ENCODE results near the gene APBA2.

APBA2 gene

DNA sequence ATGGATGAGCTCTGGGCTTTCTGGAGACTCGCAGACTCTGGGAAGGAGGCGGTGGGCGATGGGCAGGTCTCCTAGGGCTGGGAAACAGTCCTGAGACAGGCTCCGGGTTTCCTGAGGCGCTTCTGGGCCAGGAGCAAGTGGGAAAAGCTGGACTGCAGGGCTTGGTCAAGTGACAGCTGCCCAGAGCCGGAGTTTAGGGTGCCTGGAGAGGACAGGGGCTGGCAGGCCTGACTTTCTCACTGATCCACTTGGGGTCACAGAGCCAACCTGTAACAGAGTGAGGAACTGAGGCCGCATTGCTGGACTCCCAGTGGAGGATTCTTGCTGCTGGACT, 107.9 kb downstream of the APBA2 start:
- Mint-ChIP-seq H3K4me1 (peaks cover 11% of the 10 kb centered on the region), H3K36me3 (peaks cover 4% of the 10 kb centered on the region), H3K27ac (no peak overlapping the region), H3K4me3 (no peak overlapping the region), H3K27me3 (no peaks in the 10 kb centered on the region), H3K9me3 (no peaks in the 10 kb centered on the region)
- no peak for DNase-seq
- CTCF ChIA-PET = no interaction called here

DNA sequence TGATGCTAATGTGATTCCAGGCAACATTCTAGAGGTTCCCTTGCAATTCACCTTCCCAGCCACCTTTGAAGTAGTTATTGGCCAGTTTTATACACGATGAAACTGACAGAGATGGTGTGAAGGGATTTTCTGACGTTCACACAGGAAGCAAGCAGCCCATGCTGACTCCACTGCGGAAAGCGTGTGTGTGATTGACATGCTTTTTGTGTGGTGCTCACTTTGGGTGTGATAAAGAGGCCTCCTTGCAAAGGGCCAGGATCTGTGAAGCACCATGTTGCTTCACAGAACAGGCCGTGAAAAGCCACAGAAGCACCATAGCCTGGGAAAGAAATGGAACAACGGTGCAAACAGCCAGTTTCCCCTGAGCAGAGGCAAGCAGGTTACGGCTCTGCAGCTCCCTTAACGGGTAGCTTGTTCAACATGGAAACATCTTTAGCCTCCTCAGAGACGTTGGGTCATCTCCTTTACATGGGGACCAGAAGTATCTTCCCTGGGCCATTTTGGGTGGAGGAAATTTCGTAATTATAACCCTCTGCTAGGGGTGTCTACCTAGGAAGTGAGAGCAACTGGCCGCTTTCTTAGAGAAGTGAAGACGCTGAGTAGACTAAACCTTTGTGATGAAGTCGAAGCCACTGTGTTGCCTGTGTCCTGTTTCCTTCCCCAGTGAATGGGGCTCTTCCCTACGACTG, 108.5 kb downstream of the APBA2 start:
- DNase-seq = no peak
- H3K36me3 Mint-ChIP-seq = peaks cover 4% of the 10 kb centered on the region
- H3K4me1 Mint-ChIP-seq = peaks cover 11% of the 10 kb centered on the region
- H3K27me3 Mint-ChIP-seq = no peaks in the 10 kb centered on the region
- no peaks in the 10 kb centered on the region for H3K9me3 Mint-ChIP-seq
- no peak overlapping the region for H3K4me3 Mint-ChIP-seq
- CTCF ChIA-PET = no interaction called here
- no peak overlapping the region for H3K27ac Mint-ChIP-seq

DNA sequence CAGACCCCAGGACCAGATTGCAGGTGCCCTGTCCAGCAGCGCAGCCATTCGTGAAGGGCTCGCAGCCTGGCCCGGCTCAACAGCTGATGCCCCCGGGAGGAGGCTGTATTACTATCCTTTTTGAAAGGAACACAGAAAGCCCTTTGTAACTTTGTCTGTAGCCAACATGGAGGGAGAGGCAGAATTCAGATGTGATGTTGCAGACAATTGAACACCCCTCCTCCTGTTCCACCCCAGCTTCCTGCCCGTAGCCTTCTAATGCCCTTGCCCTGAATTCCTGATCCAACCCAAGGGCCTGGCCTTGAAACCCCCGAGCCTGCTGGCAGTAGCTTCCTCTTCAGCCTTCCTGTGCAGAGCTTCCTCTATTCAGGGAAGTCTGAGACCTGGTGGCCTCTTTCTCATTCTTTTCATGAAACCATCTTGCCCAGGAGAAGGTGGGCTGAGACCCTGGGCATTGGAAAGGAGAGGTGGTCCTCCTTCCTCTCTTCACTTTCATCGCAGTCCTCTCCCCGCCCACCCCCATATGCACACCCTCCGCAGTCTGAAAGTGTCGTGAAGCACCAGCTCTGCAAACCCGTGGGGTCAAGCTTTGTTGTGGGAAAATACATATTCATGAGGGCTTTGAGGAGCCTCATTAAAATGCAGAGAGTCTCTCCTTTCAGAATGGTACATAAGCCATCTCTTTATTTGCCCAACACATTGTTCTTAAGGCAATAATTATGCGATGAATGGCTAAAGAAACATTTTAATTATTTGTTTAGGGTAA, 109.2 kb downstream of the APBA2 start:
- CTCF ChIA-PET = no interaction called here
- H3K4me3 Mint-ChIP-seq = no peak overlapping the region
- H3K27me3 Mint-ChIP-seq = no peaks in the 10 kb centered on the region
- H3K36me3 Mint-ChIP-seq = peaks cover 4% of the 10 kb centered on the region
- peaks cover 11% of the 10 kb centered on the region for H3K4me1 Mint-ChIP-seq
- no peak for DNase-seq
- H3K27ac Mint-ChIP-seq = no peak overlapping the region
- H3K9me3 Mint-ChIP-seq = no peaks in the 10 kb centered on the region

DNA sequence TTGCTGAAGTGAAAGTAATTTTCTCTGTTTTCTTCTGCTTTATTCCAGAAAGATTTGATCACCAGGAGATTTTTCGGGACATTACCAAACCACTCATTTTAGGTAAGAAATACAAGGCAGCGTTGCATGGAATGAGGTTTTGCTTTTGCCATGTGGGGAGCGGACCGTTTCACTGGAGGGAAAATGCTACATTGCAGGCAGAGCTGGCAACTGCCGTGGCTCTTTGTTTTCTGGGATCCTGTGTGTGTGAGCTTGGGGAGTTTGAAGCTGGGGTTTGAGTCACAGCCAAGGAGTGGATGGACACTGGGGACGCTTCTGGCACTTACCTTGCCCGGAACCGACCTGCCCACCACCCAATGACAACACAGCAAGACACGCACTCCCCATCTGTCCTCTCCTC, 109.9 kb downstream of the APBA2 start:
- Mint-ChIP-seq H3K4me3 (no peak overlapping the region), H3K27me3 (no peaks in the 10 kb centered on the region), H3K27ac (no peak overlapping the region), H3K9me3 (no peaks in the 10 kb centered on the region), H3K4me1 (peaks cover 11% of the 10 kb centered on the region), H3K36me3 (peaks cover 4% of the 10 kb centered on the region)
- CTCF ChIA-PET = no interaction called here
- no peak for DNase-seq

DNA sequence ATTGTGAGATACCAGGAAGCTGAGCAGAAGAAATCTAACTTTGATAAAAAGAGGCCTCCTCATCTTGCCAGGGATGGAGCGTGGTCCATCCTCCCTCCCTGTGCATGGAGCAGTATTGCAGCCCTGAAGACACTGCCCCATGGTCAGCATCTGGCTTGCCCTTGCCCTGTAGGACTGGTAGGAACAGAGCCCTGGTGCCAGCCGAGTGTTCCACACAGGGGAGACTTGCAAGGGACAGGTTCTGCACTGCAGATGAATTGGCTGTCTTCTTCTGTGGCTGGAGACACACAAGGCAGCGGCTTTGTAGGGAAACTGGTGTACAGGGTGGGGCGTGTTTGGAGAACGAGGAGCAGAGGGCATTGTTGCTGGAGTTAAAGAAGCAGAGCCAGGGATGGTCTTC, 110.5 kb downstream of the APBA2 start:
- Mint-ChIP-seq H3K9me3 (no peaks in the 10 kb centered on the region), H3K27ac (no peak overlapping the region), H3K4me1 (peaks cover 11% of the 10 kb centered on the region), H3K27me3 (no peaks in the 10 kb centered on the region), H3K4me3 (no peak overlapping the region), H3K36me3 (peaks cover 4% of the 10 kb centered on the region)
- CTCF ChIA-PET = no interaction called here
- no peak for DNase-seq

DNA sequence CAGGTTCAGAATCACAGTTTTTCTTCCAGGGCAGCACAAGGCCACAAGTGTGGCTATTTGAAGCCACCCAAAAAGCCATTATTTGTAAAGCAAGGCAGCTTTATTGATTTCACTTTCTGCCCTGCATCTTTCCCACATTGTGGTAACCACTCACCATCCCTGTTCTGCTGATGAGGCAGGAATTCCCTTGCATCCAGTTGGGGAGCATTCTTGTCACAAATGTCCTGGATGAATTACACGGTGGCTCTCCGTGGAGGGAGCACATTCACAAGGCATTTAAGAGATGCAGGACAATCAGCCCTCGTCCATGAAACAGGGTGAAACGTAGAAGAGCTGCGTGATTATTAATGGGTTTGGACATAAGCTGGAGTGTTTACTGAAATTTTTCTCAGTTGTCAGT, 111.2 kb downstream of the APBA2 start:
- Mint-ChIP-seq H3K4me1 (peaks cover 11% of the 10 kb centered on the region), H3K27me3 (no peaks in the 10 kb centered on the region), H3K9me3 (no peaks in the 10 kb centered on the region), H3K4me3 (no peak overlapping the region), H3K36me3 (peaks cover 4% of the 10 kb centered on the region), H3K27ac (no peak overlapping the region)
- no peak for DNase-seq
- CTCF ChIA-PET = interaction anchor here (1.0 kb wide), 1 partner anchor 105 kb away, joined by 3 read pairs; no protein-coding TSS in a partner anchor

DNA sequence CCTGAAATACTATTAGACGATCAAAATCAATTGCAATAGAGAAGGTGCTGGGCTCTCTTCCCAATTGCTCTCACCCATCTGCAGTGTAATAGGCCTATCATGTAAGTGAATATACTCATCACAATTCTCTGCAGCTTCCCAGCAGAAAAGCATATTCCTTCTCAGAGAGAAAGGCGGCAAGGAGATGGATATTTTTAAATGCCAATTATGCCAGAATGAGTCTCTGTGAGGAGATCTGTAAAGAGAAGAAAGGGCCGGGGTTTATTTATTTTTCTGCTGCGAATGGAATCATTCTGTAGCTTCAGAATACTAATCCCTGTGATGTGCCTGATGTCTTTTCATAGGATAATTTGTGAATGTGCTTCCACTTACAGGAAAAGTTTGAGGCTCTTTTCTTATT, 112.0 kb downstream of the APBA2 start:
- H3K4me3 Mint-ChIP-seq = no peak overlapping the region
- H3K27ac Mint-ChIP-seq = no peak overlapping the region
- H3K9me3 Mint-ChIP-seq = no peaks in the 10 kb centered on the region
- H3K4me1 Mint-ChIP-seq = peaks cover 11% of the 10 kb centered on the region
- no peak for DNase-seq
- peaks cover 4% of the 10 kb centered on the region for H3K36me3 Mint-ChIP-seq
- no peaks in the 10 kb centered on the region for H3K27me3 Mint-ChIP-seq
- CTCF ChIA-PET = interaction anchor here (1.0 to 1.5 kb wide), 3 partner anchors 9 to 104 kb away, joined by 3 to 6 read pairs (median 5); no protein-coding TSS in a partner anchor

DNA sequence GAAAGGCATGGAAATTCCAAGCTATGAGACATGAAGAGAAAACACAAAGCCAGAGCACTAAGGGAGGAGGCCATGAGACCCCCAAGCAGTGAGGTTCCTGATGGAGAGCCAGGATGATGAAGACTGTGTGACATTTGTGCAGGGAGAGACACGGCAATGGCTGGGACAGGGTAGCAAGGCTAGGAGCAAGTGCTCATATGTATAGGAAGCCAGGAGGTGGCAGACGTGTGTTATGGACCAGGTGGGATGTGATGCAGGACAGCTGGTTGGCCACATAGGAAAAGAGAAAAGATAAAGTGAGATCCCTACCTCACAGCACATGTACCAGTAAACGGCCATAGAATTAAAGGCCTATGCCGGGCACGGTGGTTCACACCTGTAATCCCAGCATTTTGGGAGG, 112.7 kb downstream of the APBA2 start:
- no peak for DNase-seq

DNA sequence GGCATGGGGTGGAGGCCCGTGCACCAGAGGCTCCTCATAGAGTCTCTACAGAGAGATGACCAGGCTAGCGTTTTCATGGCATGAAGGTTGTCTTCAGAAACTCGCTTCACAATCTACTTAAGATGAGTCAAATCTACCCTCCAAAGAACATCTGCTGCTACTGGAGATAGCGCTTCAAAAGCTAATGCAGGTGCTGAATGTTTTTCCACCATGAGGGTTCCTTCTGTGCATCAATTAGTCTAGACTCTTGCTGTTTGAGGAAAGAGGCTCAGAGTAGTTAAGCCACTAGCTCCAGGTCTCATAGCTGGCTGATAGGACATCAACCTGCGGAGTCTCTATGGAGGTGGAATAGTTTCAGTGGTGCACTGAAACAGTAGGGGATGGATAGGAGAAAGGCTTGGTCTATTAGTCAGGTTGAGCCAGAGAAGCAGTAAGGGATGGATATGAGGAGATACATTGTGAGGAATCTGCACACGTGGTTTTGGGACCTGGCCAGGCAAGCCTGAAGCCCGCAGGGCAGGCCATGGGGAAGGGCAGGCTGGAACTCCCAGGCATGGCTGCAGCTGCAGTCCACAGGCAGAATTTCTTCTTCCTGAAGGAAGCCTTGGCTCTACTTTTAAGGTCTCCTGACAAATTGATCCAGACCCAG, 117.5 kb downstream of the APBA2 start:
- CTCF ChIA-PET = no interaction called here
- H3K4me1 Mint-ChIP-seq = peaks cover 4% of the 10 kb centered on the region
- H3K36me3 Mint-ChIP-seq = peaks cover 9% of the 10 kb centered on the region
- DNase-seq = no peak
- no peaks in the 10 kb centered on the region for H3K27me3 Mint-ChIP-seq
- H3K9me3 Mint-ChIP-seq = peaks cover 2% of the 10 kb centered on the region
- H3K4me3 Mint-ChIP-seq = no peak overlapping the region
- no peak overlapping the region for H3K27ac Mint-ChIP-seq

More for the DNA sequence above, 112.7 kb downstream of the APBA2 start:
- CTCF ChIA-PET = interaction anchor here (1.0 to 1.5 kb wide), 2 partner anchors 9 to 92 kb away, joined by 5 to 6 read pairs; no protein-coding TSS in a partner anchor
- Mint-ChIP-seq H3K27me3 (no peaks in the 10 kb centered on the region), H3K36me3 (peaks cover 4% of the 10 kb centered on the region), H3K27ac (no peak overlapping the region), H3K4me3 (no peak overlapping the region), H3K9me3 (no peaks in the 10 kb centered on the region), H3K4me1 (peaks cover 14% of the 10 kb centered on the region)

DNA sequence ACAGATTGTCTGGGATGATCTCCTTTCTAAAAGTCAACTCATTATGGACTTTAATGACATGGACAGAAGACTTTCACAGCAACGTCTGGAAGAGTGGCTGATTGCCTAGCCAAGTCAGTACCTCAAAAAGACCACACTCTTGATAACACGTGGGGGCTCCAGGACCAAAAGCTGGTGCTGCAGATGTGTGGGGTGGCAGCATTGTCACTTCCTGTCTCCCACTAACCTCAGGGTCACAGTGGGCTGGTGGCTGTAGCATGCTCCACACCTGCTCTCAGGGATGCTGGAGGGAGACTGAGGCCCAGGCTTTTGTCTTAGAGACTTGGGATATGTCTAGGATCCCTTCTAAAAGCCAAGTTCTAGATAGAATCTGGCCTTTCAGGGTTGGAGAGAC, 118.1 kb downstream of the APBA2 start:
- Mint-ChIP-seq H3K9me3 (peaks cover 2% of the 10 kb centered on the region), H3K36me3 (peaks cover 6% of the 10 kb centered on the region), H3K4me3 (no peak overlapping the region), H3K27me3 (no peaks in the 10 kb centered on the region), H3K4me1 (peaks cover 4% of the 10 kb centered on the region), H3K27ac (no peak overlapping the region)
- DNase-seq = no peak
- CTCF ChIA-PET = no interaction called here

DNA sequence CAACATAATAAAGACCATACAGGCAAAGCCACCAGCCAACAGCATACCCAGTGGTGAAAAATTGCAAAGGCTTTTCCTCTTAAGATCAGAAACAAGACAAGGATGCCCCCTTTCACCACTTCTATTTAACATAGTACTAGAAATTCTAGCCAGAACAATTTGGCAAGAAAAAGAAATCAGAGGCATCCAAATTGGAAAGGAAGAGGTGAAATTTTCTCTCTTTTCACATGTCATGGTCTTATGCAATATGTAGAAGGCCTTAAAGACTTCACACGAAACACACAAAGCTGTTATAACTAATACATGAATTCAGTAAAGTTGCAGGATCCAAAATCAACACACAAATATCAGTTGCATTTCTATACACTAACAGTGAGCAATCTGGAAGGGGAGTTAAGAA, 120.2 kb downstream of the APBA2 start:
- CTCF ChIA-PET = no interaction called here

DNA sequence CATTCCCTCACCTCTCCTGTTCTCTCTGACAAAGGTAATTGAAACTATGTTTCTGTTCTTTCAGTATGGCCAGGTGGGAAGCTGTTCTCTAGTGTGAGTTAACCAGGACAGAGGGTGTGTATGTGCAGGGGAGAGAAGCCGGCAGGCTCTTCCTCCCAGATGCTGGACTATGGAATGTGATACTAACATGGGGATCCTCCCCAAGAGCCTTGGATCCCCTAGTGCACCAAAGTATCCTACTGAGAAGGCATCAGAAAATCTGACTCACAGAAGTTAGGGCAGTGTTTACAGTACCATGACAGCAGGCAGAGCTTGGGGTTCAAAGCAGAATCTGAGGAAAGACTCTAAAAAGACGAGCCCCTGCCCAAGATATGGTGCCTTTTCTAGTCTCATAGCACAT, 123.1 kb downstream of the APBA2 start:
- peaks cover 6% of the 10 kb centered on the region for H3K36me3 Mint-ChIP-seq
- no peak for DNase-seq
- CTCF ChIA-PET = no interaction called here
- no peaks in the 10 kb centered on the region for H3K4me1 Mint-ChIP-seq
- H3K27me3 Mint-ChIP-seq = no peaks in the 10 kb centered on the region
- no peak overlapping the region for H3K27ac Mint-ChIP-seq
- H3K4me3 Mint-ChIP-seq = no peak overlapping the region
- H3K9me3 Mint-ChIP-seq = peaks cover 2% of the 10 kb centered on the region

More for the DNA sequence above, 120.2 kb downstream of the APBA2 start:
- no peak overlapping the region for H3K27ac Mint-ChIP-seq
- no peaks in the 10 kb centered on the region for H3K27me3 Mint-ChIP-seq
- DNase-seq = no peak
- no peak overlapping the region for H3K4me3 Mint-ChIP-seq
- peaks cover 6% of the 10 kb centered on the region for H3K36me3 Mint-ChIP-seq
- H3K9me3 Mint-ChIP-seq = peaks cover 2% of the 10 kb centered on the region
- H3K4me1 Mint-ChIP-seq = peaks cover 4% of the 10 kb centered on the region

DNA sequence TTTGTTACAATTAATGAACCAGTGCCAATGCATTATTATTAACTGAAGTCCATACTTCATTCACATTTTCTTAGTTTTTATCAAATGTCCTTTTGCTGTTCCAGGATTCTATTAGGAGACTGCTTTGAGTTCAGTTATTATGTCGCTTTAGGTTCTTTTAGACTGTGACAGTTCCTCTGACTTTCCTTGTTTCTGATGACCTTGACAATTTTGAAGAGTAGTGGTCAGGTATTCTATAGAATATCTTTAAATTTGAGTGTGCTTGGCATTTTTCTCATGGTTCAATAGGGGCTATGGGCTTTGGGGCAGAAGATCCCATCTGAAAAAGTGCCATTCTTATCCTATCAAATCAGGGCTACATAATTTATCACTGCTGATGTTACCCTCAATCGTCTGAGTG, 126.3 kb downstream of the APBA2 start:
- Mint-ChIP-seq H3K4me1 (no peaks in the 10 kb centered on the region), H3K27me3 (no peaks in the 10 kb centered on the region), H3K9me3 (no peaks in the 10 kb centered on the region), H3K27ac (no peak overlapping the region), H3K36me3 (no peaks in the 10 kb centered on the region), H3K4me3 (no peak overlapping the region)
- DNase-seq = no peak
- CTCF ChIA-PET = no interaction called here

DNA sequence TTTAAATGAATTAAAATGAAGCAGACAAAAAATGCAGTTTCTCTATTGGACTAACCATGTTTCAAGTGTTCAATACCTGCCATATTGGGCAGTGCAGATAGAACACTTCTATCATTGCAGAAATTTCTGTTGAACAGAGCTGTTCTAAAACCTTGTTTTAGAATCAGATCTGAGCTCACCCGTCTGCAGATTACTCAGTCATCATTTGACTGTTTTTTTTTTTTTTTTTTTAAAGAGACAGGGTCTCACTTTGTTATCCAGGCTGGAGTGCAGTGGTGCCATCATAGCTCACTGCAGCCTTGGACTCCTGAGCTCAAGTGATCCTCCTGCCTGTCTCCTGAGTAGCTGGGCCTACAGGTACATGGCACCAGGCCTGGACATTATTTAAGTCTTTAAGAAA, 128.7 kb downstream of the APBA2 start:
- H3K36me3 Mint-ChIP-seq = no peaks in the 10 kb centered on the region
- H3K4me3 Mint-ChIP-seq = no peak overlapping the region
- no peaks in the 10 kb centered on the region for H3K4me1 Mint-ChIP-seq
- CTCF ChIA-PET = interaction anchor here (0.7 to 1.5 kb wide), 2 partner anchors 88 to 888 kb away, joined by 3 to 7 read pairs; no protein-coding TSS in a partner anchor
- no peak overlapping the region for H3K27ac Mint-ChIP-seq
- H3K27me3 Mint-ChIP-seq = no peaks in the 10 kb centered on the region
- no peak for DNase-seq
- H3K9me3 Mint-ChIP-seq = no peaks in the 10 kb centered on the region

DNA sequence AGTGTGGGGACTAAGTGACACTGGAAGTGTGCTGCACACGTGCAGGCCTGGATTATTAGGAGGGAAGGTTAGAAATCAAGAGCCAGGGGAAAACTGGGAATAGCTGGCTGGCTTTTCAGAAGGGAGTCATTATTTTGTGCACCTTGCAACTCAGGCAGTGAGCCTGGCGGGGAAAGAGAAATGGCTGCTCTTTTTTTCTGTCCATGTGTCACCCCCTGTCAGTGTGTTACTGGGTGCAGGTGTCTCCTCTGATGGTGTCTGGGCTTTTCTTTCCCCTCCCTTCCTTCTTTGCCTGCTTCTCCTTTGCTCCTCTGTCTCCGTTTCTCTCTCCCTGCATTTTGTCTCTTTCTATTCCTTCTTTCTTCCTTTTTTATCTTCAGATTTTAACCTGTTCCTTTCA, 130.7 kb downstream of the APBA2 start:
- CTCF ChIA-PET = no interaction called here

More for the DNA sequence above, 130.7 kb downstream of the APBA2 start:
- no peaks in the 10 kb centered on the region for H3K4me1 Mint-ChIP-seq
- no peak overlapping the region for H3K4me3 Mint-ChIP-seq
- no peaks in the 10 kb centered on the region for H3K27me3 Mint-ChIP-seq
- H3K9me3 Mint-ChIP-seq = no peaks in the 10 kb centered on the region
- H3K27ac Mint-ChIP-seq = peak overlapping the region; percentile 38
- no peaks in the 10 kb centered on the region for H3K36me3 Mint-ChIP-seq
- no peak for DNase-seq
